OCI-LY3 (cell line): ENCODE measurements around the gene ATG9B.

ENCODE experiments used
- H2AFZ ChIP-seq: fragments of 200-600, 300-600 bp; shearing (Covaris generic); 2 replicates; pipeline ENCODE4 v1.6.0; 2014; ENCODE audit warnings: antibody characterized with exemption, low read depth, low read length
- H3K27ac ChIP-seq: fragments of 200-600, 300-600 bp; sonication (generic); 2 replicates; pipeline ENCODE4 v1.5.1; 2014; ENCODE audit warnings: mild to moderate bottlenecking, low read length, moderate library complexity, mixed read lengths
- H3K27me3 ChIP-seq: fragments of 200-600, 300-600 bp; sonication (generic); 2 replicates; pipeline ENCODE4 v1.6.1; 2014; ENCODE audit warnings: low read depth, low read length, mixed read lengths
- H3K36me3 ChIP-seq: fragments of 200-600, 300-600 bp; sonication (generic); replicated peaks from 2 replicates; pipeline ENCODE3; 2014; ENCODE audit warnings: low read depth, low read length, mixed read lengths
- H3K4me1 ChIP-seq: fragments of 300-600, 200-600 bp; sonication (generic); 2 replicates; pipeline ENCODE4 v1.6.1; 2014; ENCODE audit warnings: low read length, mixed read lengths
- H3K4me2 ChIP-seq: fragments of 200-600, 300-600 bp; sonication (generic); 2 replicates; pipeline ENCODE4 v1.6.1; 2014; ENCODE audit warnings: low read length, mixed read lengths
- H3K4me3 ChIP-seq: fragments of 300-600, 200-600 bp; sonication (generic); 2 replicates; pipeline ENCODE4 v1.5.1; 2014; ENCODE audit warnings: antibody characterized with exemption, mild to moderate bottlenecking, low read length, moderate library complexity
- H3K79me2 ChIP-seq: fragments of 300-600, 200-600 bp; shearing (Covaris generic); 2 replicates; pipeline ENCODE4 v1.6.1; 2014; ENCODE audit warnings: mild to moderate bottlenecking, low read length, mixed read lengths
- H3K9ac ChIP-seq: fragments of 300-600, 200-600 bp; shearing (Covaris generic); 2 replicates; pipeline ENCODE4 v1.6.0; 2014; ENCODE audit warnings: mild to moderate bottlenecking, low read length, moderate library complexity
- H3K9me3 ChIP-seq: fragments of 200-600, 300-600 bp; shearing (Covaris generic); 2 replicates; pipeline ENCODE4 v1.6.1; 2014; ENCODE audit warnings: low read length, mixed read lengths; ENCODE audit not compliant: insufficient read depth
- H4K20me1 ChIP-seq: fragments of 200-600, 300-600 bp; sonication (generic); 2 replicates; pipeline ENCODE4 v1.6.1; 2016; ENCODE audit warnings: low read length, mixed read lengths; ENCODE audit not compliant: insufficient read depth
- CTCF ChIP-seq: fragments of 200-600, 300-600 bp; sonication (generic); IDR thresholded peaks from 2 replicates; pipeline ENCODE4 v1.5.1; 2014; ENCODE audit warnings: antibody characterized with exemption, low read length, low read depth
- EZH2phosphoT487 ChIP-seq: fragments of 200-600 bp; shearing (Covaris generic); IDR thresholded peaks from 2 replicates; pipeline ENCODE4 v1.6.1; 2018; ENCODE audit warnings: antibody characterized with exemption, mixed run types, low read depth

ATG9B gene

GRCh38 chr7:151008143-151008510 is 16.2 kb downstream of the ATG9B start:
- no peak overlapping the region for H3K9ac ChIP-seq
- no peak overlapping the region for H3K27ac ChIP-seq
- H3K36me3 ChIP-seq, result no peaks in the 10 kb centered on the region
- H3K27me3 ChIP-seq, result peaks cover 2% of the 10 kb centered on the region; the same call in 1 of the 2 replicates
- no peak overlapping the region for H3K4me3 ChIP-seq
- no peaks in the 10 kb centered on the region for H3K79me2 ChIP-seq
- H3K4me2 ChIP-seq, result no peak overlapping the region
- TF ChIP-seq CTCF, result no peak
- TF ChIP-seq EZH2phosphoT487, result no peak
- no peak overlapping the region for H2AFZ ChIP-seq
- H3K9me3 ChIP-seq, result no peaks in the 10 kb centered on the region
- H3K4me1 ChIP-seq, result no peaks in the 10 kb centered on the region
- no peaks in the 10 kb centered on the region for H4K20me1 ChIP-seq

GRCh38 chr7:151007469-151007898 is 16.8 kb downstream of the ATG9B start:
- Histone ChIP-seq H3K9me3 (no peaks in the 10 kb centered on the region), H3K9ac (no peak overlapping the region), H3K4me3 (no peak overlapping the region), H3K79me2 (no peaks in the 10 kb centered on the region), H3K4me2 (no peak overlapping the region), H3K36me3 (no peaks in the 10 kb centered on the region), H3K4me1 (no peaks in the 10 kb centered on the region), H4K20me1 (no peaks in the 10 kb centered on the region), H3K27me3 (peaks cover 2% of the 10 kb centered on the region; the same call in 1 of the 2 replicates), H3K27ac (no peak overlapping the region), H2AFZ (no peak overlapping the region)
- TF ChIP-seq CTCF, result no peak
- no peak for TF ChIP-seq EZH2phosphoT487

- Histone ChIP-seq H4K20me1 (no peaks in the 10 kb centered on the region), H3K27me3 (peaks cover 2% of the 10 kb centered on the region; the same call in 1 of the 2 replicates), H3K4me2 (no peak overlapping the region), H2AFZ (no peak overlapping the region), H3K36me3 (no peaks in the 10 kb centered on the region), H3K4me3 (no peak overlapping the region), H3K27ac (no peak overlapping the region), H3K4me1 (no peaks in the 10 kb centered on the region), H3K79me2 (no peaks in the 10 kb centered on the region), H3K9ac (no peak overlapping the region), H3K9me3 (no peaks in the 10 kb centered on the region)
- TF ChIP-seq CTCF, result no peak
- no peak for TF ChIP-seq EZH2phosphoT487
Measured at GRCh38 chr7:151006590-151007300, 17.5 kb downstream of the ATG9B start.

GRCh38 chr7:151005566-151005965 is 18.7 kb downstream of the ATG9B start:
- Histone ChIP-seq H3K9me3 (no peaks in the 10 kb centered on the region), H3K79me2 (no peaks in the 10 kb centered on the region), H3K27ac (no peak overlapping the region), H3K4me3 (no peak overlapping the region), H3K27me3 (peaks cover 2% of the 10 kb centered on the region; the same call in 1 of the 2 replicates), H3K9ac (no peak overlapping the region), H2AFZ (no peak overlapping the region), H4K20me1 (no peaks in the 10 kb centered on the region), H3K4me1 (no peaks in the 10 kb centered on the region), H3K36me3 (no peaks in the 10 kb centered on the region), H3K4me2 (no peak overlapping the region)
- TF ChIP-seq EZH2phosphoT487, result no peak
- TF ChIP-seq CTCF, result no peak
